ENCODE data around the gene OTOP3.
A peak's percentile ranks its signal among the peaks of the same experiment; 100 is the strongest.

The OTOP3 gene

DNA sequence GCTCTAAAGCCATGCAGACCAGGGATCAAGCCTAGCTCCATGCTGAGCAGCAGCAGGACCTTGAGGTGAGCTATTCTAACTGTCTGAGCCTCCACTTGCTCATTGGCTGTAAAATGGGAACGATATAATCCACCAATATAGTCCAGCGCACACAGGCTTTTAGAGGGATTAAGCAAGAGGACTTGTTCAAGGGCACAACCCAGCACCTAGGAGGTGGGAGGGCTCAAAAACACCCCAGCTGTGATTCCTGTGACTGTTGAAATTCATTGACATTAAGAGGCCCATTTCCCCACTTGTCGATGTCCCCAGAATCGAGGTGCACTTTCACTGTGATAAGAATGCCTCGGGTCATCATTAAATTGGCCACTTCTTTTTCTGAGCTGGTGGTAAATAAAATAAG lies 16.8 kb upstream of the OTOP3 start:
- no peak for DNase-seq

DNA sequence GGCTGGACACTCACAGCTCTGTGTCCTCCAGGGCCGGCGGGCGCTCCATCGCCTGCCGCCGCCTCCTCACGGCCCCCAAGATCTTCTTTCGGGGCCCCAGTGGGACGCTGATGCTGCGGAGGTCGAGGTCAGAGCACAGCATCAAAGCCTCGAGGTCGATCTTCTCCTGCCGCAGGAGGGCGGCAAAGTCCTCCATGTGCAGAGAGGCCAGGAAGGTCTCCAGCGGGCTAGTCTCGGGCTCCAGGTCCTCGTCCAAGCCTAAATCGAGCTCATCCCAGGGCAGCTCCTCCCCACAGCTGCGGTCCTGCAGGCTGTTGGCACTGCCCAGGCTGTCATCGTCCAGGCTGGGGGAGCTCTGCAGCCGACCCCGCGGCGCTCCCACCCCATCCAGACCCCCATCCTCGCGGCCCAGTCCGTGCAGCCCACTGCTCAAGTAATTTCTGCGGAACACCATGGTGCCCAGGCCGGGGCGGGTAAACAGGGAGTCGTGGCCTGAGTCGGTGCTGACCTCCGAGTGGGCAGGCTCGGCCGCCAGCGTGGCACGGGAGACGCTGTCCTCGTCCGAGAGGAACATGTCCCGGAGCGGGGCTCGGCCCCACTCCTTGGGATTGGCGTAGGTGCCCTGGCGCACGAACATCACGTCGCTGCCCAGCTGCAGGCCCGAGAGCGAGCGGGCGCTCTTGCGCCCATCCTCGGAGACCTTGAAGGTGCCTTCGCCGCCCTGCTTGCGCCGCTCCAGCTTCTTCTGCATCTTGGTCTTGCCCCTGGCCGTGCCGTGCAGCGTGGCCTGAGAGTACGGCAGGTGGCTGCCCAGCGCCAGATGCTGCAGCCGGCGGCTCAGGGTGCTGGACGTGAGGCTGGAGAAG lies 16.0 kb upstream of the OTOP3 start:
- no peak for DNase-seq

DNA sequence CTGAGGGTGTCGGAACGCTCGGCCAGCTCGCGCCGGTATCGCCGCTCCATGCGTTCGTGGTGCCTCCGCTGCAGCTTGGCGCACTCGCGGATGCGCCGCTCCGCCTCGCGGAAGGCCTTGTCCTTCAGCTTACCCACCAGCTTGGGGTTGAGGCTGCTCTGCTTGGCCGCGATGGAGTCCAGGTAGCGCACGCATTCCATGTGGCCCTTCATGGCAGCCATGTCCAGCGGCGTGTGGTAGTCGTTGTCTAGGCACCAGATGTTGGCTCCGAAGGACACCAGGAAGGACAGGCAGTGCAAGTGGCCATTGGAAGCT lies 15.4 kb upstream of the OTOP3 start:
- DNase-seq, result no peak

- no peak for DNase-seq
Measured at GRCh38 chr17:74920642-74921025, 15.1 kb upstream of the OTOP3 start.

DNA sequence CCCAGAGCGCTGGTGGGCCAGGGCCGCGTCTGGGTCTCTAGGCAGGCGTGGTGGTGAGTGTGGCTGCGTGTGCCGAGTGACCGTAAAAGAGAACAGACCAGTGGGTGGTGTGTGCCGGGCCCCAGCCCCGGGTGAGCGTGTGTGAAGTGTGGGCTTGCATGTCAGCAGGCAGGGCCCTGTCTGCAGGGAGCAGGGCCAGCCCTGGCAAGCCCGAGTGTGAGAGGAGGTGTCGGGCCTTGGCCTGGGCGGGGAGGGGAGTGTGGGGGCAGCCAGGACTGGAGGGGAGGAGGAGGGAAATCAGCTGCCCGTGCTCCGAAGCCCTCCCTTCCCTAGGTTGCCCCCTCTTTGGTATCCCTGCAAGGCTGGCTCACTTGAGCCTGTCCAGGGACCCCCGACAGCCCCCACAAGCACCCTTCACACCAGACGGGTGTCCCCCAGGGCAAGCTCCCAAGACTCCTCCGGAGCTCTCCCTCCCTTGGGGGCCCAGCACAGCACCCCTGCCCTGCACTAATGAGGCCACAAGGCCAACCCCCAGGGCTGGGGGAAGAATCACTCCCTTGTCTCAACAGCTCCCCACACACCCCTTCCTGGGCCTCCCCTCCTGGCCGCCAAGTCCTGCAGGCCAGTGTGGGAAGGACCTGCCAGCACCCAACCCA lies 14.5 kb upstream of the OTOP3 start:
- no peak for DNase-seq

DNA sequence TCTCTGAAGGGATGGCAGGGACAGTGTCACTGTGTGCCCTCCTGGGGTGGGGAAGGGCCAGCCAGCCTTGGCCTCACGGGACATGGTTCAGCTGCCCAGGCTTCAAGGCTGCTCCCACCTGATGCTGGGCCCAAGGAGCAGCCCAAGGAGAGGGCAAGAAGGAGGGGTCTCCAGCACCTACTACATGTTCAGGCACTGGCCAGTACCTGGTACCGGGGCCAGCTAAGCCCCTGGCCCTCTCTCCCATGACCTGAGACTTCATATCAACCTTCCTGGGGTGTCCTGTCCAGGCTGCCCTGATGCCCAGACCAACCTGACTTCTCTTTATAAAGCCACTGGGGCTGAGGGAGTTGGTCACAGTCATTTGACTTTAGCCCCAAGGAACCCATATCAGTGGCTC lies 13.9 kb upstream of the OTOP3 start:
- DNase-seq, result no peak

- no peak for DNase-seq
Measured at GRCh38 chr17:74922172-74922571, 13.5 kb upstream of the OTOP3 start.

GRCh38 chr17:74922694-74923537 lies 12.8 kb upstream of the OTOP3 start, which contains the start of gene USH1G:
Gene USH1G, minus strand, starts transcription at chr17:74923255. Its CDS starts 182 bp downstream, at chr17:74923073.
- peak in 1 of 2 donors; percentile 19 for DNase-seq

GRCh38 chr17:74923538-74924249 lies 12.0 kb upstream of the OTOP3 start:
- DNase-seq, result peak; percentile 79 to 85

DNA sequence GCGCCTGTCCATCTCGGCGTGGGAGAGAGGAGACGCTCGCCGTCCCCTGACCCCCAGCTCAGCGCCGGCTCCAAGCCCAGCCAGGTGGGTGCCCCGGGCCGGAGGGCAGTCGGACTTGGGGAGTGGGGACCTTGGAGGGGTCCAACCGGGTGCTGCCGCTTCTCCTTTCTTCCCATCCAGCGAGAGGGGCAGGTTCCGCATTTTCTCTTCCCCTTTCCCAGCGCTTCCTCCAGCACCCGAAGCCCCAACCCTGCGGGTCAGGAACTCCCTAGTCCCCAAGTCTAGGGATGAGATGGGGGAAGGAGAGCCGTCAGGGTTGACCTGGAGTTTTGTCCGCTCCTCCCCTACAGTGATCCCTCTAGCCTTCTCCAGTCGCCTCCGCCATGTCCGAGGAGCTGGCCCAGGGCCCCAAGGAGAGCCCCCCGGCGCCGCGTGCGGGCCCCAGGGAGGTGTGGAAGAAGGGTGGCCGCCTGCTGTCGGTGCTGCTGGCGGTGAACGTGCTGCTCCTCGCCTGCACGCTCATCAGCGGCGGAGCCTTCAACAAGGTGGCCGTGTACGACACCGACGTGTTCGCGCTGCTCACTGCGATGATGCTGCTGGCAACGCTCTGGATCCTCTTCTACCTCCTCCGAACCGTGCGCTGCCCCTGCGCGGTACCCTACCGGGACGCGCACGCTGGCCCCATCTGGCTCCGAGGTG lies 11.3 kb upstream of the OTOP3 start, which contains the start of gene OTOP2:
OTOP2 (plus strand) TSS at position 24 of the 699 bp plus-strand sequence; CDS start at position 384, 360 bp downstream.
- no peak for DNase-seq

- no peak for DNase-seq
Measured at GRCh38 chr17:74925242-74925641, 10.5 kb upstream of the OTOP3 start.

DNA sequence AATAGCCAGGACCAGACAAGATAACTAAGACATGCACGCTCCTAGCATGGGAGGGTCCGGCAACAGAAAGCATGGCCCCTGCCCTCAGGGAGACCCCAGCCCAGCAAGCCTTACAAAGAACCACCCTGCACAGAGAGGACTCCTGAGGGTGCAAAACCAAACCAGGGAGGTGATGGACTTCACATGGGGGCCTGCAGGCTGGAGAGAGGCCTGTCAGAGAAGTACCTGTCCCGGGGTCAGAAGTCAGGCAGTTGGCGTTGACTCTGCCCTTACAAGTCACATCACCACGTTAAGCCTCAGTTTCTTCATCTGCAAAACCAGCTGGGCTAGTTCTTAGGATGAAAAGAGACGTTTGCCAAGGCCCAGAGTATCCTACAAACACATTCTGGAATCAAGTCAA lies 6.9 kb upstream of the OTOP3 start:
- DNase-seq, result no peak

- DNase-seq, result no peak
Measured at GRCh38 chr17:74930535-74931036, 5.1 kb upstream of the OTOP3 start.

DNA sequence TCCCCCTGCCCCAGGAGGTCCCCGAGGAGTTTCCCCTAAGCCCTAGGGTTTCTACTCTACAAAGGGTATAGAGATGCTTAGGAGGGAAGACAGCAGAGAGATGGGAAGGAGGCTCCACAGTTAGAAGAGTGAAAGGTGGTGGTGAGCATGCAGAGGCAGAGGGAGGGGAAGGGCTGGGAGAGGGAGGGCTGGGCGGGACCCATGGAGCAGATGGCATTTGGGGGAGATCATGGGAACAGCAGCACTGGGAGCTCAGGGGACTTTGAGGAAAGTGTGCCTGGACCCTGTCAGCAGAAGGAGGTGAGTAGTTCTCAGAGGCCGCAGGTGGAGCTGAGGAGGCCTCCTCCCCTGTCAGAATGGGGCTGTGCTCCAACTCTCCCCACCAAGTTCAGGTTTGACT lies 650 bp upstream of the OTOP3 start:
- no peak for DNase-seq

- no peak for DNase-seq
Measured at GRCh38 chr17:74936470-74936799, 737 bp downstream of the OTOP3 start.

GRCh38 chr17:74937064-74938051 lies 1.7 kb downstream of the OTOP3 start:
- DNase-seq, result no peak

GRCh38 chr17:74938194-74938950 lies 2.7 kb downstream of the OTOP3 start:
- no peak for DNase-seq

DNA sequence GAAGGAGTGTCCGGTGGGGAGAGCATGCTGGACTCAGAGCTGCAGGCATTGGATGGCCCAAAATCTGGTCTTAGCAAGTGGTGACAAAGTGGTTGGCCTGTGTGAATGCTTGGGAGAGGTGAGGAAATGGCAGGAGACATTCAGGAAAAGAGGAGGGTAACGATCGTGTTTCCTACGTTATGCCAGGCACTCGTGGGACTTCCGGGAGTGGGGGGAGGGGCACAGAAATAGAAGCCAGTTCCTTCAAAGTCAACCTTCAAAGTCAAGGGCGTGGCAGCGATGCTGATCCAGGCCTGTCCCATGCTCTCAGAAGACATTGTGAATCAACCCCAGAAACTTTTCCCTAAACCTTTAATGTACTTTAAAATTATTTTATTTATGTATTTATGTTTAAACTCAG lies 3.8 kb downstream of the OTOP3 start:
- no peak for DNase-seq

GRCh38 chr17:74941128-74941725 lies 5.5 kb downstream of the OTOP3 start:
- DNase-seq, result no peak

Measured in stimulated activated CD4-positive, alpha-beta T cell treated with anti-CD3 and anti-CD28 coated beads, Interleukin-2, amount 100 ng/mL, for 24 hours (primary cell).